ENCODE results near the gene ARMC10.

ARMC10 gene

GRCh38 chr7:103068414-103069403 is 6.2 kb upstream of the ARMC10 start:
- Histone ChIP-seq H2AFZ (ENCODE audit: low read length) (no peak overlapping the region), H3K9ac (ENCODE audit: low read length) (no peak overlapping the region), H3K9me3 (ENCODE audit: low read length) (0 out of 2 replicates have a peak, but pooled peaks cover 3% of the 10 kb centered on the region), H3K4me1 (ENCODE audit: insufficient read depth, low read length, severe bottlenecking) (peaks cover 3% of the 10 kb centered on the region), H3K9me2 (ENCODE audit: low read depth, low read length) (no peaks in the 10 kb centered on the region), H3K27ac (ENCODE audit: low read depth, low read length, poor library complexity, severe bottlenecking) (no peak overlapping the region), H3K4me3 (ENCODE audit: low read depth, low read length, poor library complexity, severe bottlenecking) (no peak overlapping the region), H3K36me3 (ENCODE audit: insufficient read depth, low read length) (no peaks in the 10 kb centered on the region; the same call in 1 of the 2 replicates), H3F3A (ENCODE audit: insufficient read depth, low read length) (no peaks in the 10 kb centered on the region), H4K20me1 (ENCODE audit: insufficient read depth, low read length) (no peaks in the 10 kb centered on the region), H3K4me2 (ENCODE audit: low read length) (no peak overlapping the region), H3K27me3 (ENCODE audit: insufficient read depth, low read length) (no peaks in the 10 kb centered on the region), H3K79me2 (ENCODE audit: insufficient read depth, low read length) (no peaks in the 10 kb centered on the region)
- no peak for TF ChIP-seq EZH2 (IDR thresholded peaks at IDR 0.05; ENCODE audit: borderline replicate concordance, low read length)
- TF ChIP-seq, protein P1, sequence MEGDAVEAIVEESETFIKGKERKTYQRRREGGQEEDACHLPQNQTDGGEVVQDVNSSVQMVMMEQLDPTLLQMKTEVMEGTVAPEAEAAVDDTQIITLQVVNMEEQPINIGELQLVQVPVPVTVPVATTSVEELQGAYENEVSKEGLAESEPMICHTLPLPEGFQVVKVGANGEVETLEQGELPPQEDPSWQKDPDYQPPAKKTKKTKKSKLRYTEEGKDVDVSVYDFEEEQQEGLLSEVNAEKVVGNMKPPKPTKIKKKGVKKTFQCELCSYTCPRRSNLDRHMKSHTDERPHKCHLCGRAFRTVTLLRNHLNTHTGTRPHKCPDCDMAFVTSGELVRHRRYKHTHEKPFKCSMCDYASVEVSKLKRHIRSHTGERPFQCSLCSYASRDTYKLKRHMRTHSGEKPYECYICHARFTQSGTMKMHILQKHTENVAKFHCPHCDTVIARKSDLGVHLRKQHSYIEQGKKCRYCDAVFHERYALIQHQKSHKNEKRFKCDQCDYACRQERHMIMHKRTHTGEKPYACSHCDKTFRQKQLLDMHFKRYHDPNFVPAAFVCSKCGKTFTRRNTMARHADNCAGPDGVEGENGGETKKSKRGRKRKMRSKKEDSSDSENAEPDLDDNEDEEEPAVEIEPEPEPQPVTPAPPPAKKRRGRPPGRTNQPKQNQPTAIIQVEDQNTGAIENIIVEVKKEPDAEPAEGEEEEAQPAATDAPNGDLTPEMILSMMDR (IDR thresholded peaks at IDR 0.05; ENCODE audit: low read length), result no peak

- Histone ChIP-seq H3F3A (ENCODE audit: insufficient read depth, low read length) (no peaks in the 10 kb centered on the region), H3K9me3 (ENCODE audit: low read length) (0 out of 2 replicates have a peak, but pooled peaks cover 3% of the 10 kb centered on the region), H3K79me2 (ENCODE audit: insufficient read depth, low read length) (peaks cover 6% of the 10 kb centered on the region), H2AFZ (ENCODE audit: low read length) (no peak overlapping the region), H4K20me1 (ENCODE audit: insufficient read depth, low read length) (no peaks in the 10 kb centered on the region), H3K36me3 (ENCODE audit: insufficient read depth, low read length) (no peaks in the 10 kb centered on the region; the same call in 1 of the 2 replicates), H3K9ac (ENCODE audit: low read length) (no peak overlapping the region), H3K27ac (ENCODE audit: low read depth, low read length, poor library complexity, severe bottlenecking) (no peak overlapping the region), H3K9me2 (ENCODE audit: low read depth, low read length) (no peaks in the 10 kb centered on the region), H3K4me3 (ENCODE audit: low read depth, low read length, poor library complexity, severe bottlenecking) (no peak overlapping the region), H3K4me1 (ENCODE audit: insufficient read depth, low read length, severe bottlenecking) (peaks cover 15% of the 10 kb centered on the region), H3K27me3 (ENCODE audit: insufficient read depth, low read length) (no peaks in the 10 kb centered on the region), H3K4me2 (ENCODE audit: low read length) (no peak overlapping the region)
- no peak for TF ChIP-seq EZH2 (IDR thresholded peaks at IDR 0.05; ENCODE audit: borderline replicate concordance, low read length)
Observed at GRCh38 chr7:103071000-103071399, 3.9 kb upstream of the ARMC10 start.

DNA sequence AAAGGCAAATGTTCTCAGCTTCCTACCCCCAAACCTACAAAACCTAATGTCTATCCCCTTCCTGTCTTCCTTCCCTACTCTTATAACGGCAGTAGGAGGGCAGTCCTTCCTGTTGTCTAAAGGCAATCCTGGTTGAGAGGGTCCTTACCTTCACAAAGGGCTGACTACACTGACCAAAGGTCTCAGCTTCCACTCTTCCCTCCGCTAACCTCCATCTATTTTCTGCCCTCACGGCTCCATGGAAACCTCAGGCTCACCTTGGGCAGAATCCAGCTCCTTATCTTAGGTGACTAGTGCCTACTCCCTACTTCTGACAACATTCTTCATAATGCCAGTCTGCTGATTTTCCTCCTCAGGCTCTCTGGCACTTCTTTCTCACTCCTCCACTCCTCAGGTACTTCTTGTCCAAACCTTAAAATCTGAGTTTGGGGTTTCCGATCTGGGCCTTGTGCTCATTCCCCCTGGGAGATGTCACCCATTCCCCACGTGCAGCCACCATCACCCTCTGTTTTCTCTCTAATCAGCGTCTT is 886 bp upstream of the ARMC10 start:
- Histone ChIP-seq H3K27ac (ENCODE audit: low read depth, low read length, poor library complexity, severe bottlenecking) (no peak overlapping the region), H3K9ac (ENCODE audit: low read length) (peak overlapping the region; percentile 73), H2AFZ (ENCODE audit: low read length) (peak overlapping the region; percentile 6; the same call in 1 of the 2 replicates)

More for the DNA sequence above, 886 bp upstream of the ARMC10 start:
- Histone ChIP-seq H3F3A (ENCODE audit: insufficient read depth, low read length) (no peaks in the 10 kb centered on the region), H3K9me3 (ENCODE audit: low read length) (no peaks in the 10 kb centered on the region), H3K79me2 (ENCODE audit: insufficient read depth, low read length) (peaks cover 15% of the 10 kb centered on the region), H3K9me2 (ENCODE audit: low read depth, low read length) (no peaks in the 10 kb centered on the region), H3K27me3 (ENCODE audit: insufficient read depth, low read length) (no peaks in the 10 kb centered on the region), H3K4me1 (ENCODE audit: insufficient read depth, low read length, severe bottlenecking) (peaks cover 28% of the 10 kb centered on the region), H3K4me3 (ENCODE audit: low read depth, low read length, poor library complexity, severe bottlenecking) (peak overlapping the region; percentile 76), H3K36me3 (ENCODE audit: insufficient read depth, low read length) (peaks cover 12% of the 10 kb centered on the region; the same call in 1 of the 2 replicates), H3K4me2 (ENCODE audit: low read length) (peak overlapping the region; percentile 82), H4K20me1 (ENCODE audit: insufficient read depth, low read length) (no peaks in the 10 kb centered on the region)
- TF ChIP-seq, protein P1 (IDR thresholded peaks at IDR 0.05; ENCODE audit: low read length), result no peak
- TF ChIP-seq EZH2 (IDR thresholded peaks at IDR 0.05; ENCODE audit: borderline replicate concordance, low read length), result no peak
